SK-N-MC (cell line): ENCODE results near the gene TMEM255A.

Source experiments
- EZH2 ChIP-seq: fragments of 200-600 bp; sonication (generic); IDR thresholded peaks from one replicate; pipeline ENCODE4 v1.6.1; 2017; ENCODE audit warnings: antibody characterized with exemption
- FOXP2 ChIP-seq: optimal IDR thresholded peaks from 2 replicates; pipeline ENCODE3; 2011; ENCODE audit warnings: mild to moderate bottlenecking, moderate library complexity; ENCODE audit not compliant: insufficient read depth; ENCODE audit errors: extremely low read length, control extremely low read depth
- POLR2AphosphoS5 ChIP-seq: IDR thresholded peaks from 2 replicates; pipeline ENCODE4 v1.6.1; 2012; ENCODE audit warnings: mild to moderate bottlenecking, low read depth, low read length, borderline replicate concordance

DNA sequence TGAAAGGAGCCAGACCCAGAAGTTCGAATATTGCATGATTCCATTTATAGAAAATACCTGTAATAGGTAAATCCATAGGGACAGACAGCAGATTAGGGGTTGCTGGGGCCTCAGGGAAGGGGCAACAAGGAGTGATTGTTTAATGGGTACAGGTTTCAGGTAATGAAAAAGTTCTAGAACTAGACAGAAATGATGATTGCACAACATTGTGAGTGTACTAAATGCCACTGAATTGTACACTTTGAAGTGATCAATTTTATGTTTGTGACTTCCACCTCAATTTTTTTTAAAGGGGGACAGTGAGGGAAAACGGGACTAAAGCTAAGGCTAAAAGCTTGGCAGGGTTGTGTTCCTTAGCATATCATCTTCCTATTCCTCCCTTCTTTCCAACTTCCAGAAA lies 37.1 kb downstream of the TMEM255A start:
- TF ChIP-seq POLR2AphosphoS5 = no peak
- no peak for TF ChIP-seq EZH2
- TF ChIP-seq FOXP2 = no peak
